Stimulated activated CD4-positive, alpha-beta T cell treated with anti-CD3 and anti-CD28 coated beads, Interleukin-4, amount 100 ng/mL, for 24 hours (primary cell): ENCODE measurements around the gene TMIGD2.
"Not testable (repeated sequence)": the region's sequence is repeated elsewhere in the genome, so short reads cannot be mapped to it uniquely, and the experiment has no call there.

Source experiments
- DNase-seq: peaks from one replicate; pipeline ENCODE4 v3.0.0-alpha.2; 2020

The TMIGD2 gene

DNA sequence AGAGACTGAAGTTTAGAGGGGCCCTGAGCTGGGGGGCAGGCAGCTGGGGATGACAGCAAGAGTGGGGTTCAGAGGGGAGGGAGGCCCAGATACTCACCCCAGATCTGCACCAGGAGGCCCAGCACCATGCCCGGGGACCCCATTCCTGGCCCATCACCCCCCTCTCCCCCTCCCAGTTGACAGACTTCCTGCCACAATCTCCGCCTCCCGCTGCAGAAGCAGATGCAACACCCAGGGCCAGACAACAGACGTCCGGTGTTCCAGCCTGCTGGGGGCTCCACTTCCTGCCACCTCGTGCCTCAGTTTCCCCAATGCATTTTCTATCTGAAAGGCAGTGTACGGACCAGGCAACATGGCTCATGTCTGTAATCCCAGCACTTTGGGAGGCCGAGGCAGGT lies at the start of gene TMIGD2:
Gene TMIGD2, minus strand, starts transcription at position 147 of the 398 bp plus-strand sequence. Its CDS starts 4 bp downstream, at position 143.
- DNase-seq, result no peak

GRCh38 chr19:4350726-4351125 lies 48.5 kb upstream of the TMIGD2 start:
- no peak for DNase-seq

DNA sequence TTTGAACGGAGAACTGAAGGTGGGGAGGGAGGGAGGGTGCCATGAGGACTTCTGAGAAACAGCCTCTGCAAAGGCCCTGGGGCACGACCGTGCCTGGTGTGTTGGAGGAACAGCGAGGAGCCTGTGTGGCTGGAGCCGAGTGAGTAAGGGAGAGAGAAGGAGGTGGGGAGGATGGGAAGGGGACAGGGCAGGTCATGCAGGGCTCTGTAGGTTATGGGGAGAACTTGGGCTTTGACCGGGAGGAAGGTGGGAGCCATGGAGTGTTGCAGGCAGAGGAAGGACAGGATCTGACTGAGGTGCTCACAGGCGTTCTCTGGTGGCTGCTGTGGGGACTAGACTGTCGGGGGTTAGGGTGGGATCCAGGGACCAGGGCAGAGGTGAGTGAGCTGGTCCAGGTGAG lies 47.9 kb upstream of the TMIGD2 start:
- DNase-seq, result no peak

DNA sequence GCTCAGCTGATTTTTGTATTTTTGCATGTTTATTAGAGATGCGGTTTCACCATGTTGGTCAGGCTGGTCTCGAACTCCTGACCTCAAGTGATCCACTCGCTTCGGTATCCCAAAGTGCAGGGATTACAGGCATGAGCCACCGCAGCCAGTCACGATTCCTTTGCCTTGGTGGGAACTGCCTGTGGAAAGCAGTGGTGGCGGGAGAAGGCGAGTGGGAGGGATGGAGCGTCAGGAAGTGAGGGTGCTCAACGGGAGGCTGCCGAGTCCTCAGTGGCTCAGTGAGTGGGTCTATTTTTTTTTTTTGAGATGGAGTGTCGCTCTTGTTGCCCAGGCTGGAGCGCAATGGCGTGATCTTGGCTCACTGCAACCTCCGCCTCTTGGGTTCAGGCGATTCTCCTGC lies 47.0 kb upstream of the TMIGD2 start:
- DNase-seq, result not testable (repeated sequence)

GRCh38 chr19:4347521-4347920 lies 45.3 kb upstream of the TMIGD2 start:
- no peak for DNase-seq

DNA sequence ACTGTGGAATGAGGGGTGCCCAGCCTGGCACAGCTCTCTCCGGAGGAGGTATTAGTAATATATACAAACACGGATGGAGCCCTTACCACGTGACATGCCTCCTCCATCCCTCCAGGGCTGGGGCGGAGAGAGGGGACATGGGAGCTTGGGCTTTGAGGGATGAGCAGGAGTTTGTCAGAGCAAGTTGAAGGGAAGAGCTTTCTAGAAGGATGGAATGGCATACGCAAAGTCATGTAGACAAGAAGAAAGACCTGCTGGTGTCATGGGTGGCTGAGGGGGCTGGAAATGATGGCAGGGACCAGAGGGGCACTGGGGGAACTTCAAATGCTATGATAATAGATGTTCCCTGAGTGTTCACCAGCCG lies 43.8 kb upstream of the TMIGD2 start:
- no peak for DNase-seq

- DNase-seq, result no peak
Observed at GRCh38 chr19:4345342-4346019, 43.3 kb upstream of the TMIGD2 start.

DNA sequence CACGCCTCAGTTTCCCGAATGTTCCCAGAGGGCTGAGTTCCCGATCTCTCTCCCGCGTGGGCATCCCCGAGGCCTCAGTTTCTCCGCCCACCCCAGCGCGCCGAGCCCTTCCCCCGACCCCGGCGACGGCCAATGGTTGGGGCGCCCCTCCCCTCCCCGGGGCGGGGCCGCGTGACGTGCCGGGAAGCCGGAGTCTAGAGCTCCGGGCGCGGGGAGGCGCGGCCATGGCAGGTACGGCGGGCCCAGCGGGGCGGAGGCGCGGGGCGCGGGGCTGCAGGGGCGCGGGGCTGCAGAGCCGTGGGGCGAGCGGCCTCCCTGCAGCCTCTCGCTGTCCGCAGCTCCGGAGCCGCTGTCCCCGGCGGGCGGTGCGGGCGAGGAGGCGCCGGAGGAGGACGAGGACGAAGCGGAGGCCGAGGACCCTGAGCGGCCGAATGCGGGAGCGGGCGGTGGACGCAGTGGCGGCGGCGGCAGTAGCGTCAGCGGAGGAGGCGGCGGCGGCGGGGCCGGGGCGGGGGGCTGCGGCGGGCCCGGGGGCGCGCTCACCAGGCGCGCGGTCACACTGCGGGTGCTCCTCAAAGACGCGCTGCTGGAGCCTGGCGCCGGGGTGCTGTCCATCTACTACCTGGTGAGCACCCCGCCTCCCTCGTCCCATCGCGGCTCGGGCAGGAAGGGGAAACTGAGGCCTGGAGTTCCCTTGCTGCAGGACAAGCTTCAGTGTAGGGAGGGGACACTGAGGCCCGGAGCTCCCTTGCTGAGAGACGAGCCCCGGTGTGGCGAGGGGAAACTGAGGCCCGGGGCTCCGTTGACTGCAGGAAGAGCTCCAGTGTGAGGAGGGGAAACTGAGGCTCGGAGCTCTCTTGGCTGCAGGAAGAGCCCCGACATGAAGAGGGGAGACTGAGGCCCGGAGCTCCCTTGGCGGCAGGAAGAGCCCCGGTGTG lies 41.5 kb upstream of the TMIGD2 start, which contains the start of gene MPND:
Gene MPND, plus strand, starts transcription at position 193 of the 938 bp plus-strand sequence. Its CDS starts 32 bp downstream, at position 225.
- peak; percentile 93 for DNase-seq

GRCh38 chr19:4342615-4343369 lies 40.6 kb upstream of the TMIGD2 start:
- peak; percentile 93 for DNase-seq

- no peak for DNase-seq
Observed at GRCh38 chr19:4342314-4342614, 40.1 kb upstream of the TMIGD2 start.

- DNase-seq, result peak; percentile 44
Observed at GRCh38 chr19:4338441-4339355, 36.5 kb upstream of the TMIGD2 start, which contains the start of gene STAP2. STAP2 (minus strand) TSS chr19:4338827; CDS start chr19:4338753, 74 bp downstream.

DNA sequence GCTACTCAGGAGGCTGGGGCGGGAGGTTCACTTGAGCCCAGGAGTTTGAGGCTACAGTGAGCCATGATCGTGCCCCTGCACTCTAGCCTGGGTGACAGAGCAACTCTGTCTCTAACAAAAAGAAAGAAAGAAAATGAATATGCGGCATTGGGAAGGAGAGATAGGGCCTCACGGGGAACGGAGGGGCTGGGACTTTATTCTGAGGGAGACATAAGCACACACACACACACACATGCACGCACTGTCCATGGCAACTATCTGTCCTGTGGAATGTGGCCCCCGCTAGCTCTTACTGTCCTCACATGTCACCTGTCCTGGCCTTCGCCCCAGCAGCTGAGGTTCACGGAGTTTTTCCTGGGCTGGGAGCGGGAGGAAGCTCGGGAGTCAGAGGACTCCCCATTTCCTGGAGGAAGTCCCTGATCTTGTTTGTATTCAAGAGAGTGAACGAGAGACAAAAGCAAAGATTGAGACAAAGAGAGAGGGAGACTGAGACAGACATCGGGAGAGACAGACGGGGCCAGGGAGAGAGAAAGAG lies 35.8 kb upstream of the TMIGD2 start:
- no peak for DNase-seq

GRCh38 chr19:4334929-4335570 lies 32.9 kb upstream of the TMIGD2 start:
- no peak for DNase-seq

- DNase-seq, result no peak
Observed at GRCh38 chr19:4329858-4330257, 27.7 kb upstream of the TMIGD2 start.

DNA sequence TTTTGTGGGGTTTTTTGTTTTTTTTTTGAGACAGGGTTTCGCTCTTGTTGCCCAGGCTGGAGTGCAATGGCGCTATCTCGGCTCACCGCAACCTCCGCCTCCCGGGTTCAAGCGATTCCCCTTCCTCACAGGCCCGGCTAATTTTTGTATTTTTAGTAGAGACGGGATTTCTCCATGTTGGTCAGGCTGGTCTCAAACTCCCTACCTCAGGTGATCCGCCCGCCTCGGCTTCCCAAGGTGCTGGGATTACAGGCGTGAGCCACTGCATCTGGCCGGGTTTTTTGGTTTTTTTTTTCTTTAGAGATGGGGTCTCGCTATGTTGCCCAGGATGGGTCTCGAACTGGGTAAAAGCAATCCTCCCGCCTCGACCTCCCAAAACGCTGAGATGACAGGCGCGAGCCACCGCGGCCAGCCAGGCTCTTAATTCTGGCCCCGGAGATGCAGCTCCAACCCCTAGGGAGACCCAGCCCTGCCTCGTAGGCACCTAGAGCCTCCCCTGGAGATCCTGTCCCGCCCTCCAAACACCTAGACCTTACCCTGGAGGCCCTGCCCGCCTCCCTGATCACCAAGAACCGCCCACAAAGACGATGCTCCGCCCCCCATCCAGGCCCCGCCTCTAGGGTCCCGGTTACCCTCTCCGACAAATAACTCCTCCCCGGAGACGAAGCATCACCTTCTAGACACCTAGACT lies 26.9 kb upstream of the TMIGD2 start:
- peak; percentile 34 for DNase-seq

DNA sequence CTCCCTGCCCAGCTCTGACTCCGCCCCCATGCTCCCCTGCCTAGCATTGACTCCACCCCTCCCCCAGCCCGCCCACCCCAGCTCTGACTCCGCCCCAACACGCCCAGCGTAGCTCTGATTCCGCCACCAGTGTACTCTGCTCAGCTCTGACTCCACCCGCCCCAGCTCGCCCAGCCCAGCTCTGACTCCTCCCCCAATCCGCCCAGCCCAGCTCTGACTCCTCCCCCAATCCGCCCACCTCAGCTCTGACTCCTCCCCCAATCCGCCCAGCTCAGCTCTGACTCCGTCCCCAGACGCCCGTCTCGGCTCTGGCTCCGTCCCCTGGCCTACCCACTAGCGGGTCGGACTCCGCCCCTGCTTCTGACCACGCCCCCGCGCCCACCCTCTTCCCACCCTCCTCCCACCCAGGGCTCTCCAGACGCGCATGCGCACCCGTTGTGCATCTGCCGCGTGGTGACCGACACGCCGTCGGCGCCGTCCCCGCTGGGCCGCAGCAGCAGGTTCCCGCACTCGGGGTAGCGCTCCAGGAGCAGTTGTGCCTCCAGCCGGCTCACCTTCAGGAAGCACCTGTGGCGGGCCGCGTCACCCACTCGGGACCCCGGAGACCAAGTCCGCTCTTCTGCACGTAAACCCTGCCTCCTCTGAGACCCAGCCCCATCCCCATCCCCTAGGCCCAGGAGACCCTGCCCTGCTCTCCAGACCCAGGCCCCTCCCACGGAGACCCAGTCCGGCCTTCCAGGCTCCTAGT lies 26.2 kb upstream of the TMIGD2 start:
- peak; percentile 92 for DNase-seq

DNA sequence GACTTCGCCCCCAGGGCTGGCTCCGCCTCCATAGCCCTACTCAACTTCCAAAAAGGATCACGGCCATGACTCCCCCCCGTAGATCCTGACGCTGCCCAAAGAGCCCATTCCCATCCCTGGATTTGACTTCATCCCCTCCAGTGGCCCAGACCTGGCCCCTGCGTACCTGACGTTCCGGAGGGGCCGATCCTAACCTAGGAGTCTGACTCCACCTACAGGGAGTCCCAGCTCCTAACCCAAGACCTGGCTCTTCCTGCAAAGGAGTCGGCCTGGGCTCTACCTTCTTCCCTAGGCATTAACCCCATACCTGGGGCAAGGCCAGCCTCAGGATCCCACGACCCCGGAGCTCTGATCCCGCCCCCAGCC lies 25.7 kb upstream of the TMIGD2 start:
- no peak for DNase-seq

GRCh38 chr19:4327252-4327876 lies 25.2 kb upstream of the TMIGD2 start:
- DNase-seq, result peak; percentile 65

DNA sequence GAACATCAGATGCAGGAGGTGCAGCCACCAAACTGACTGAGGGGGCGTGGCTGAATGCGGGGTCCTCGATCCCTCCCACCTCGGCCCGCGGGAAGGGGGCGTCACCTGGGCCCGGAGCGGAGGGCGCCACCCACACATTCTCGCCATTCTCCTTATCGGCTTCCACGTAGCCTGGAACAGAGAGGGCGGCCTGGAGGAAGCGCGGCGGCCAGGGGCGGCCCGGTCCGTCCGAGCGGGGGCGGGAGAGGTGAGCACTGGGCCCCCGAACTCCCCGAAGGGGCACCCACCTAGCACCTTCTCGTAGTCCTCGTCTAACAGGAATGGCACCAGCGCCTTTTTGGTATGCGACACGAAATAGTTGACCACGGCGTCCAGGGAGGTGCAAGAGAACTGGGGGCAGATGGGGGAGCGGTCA lies 24.7 kb upstream of the TMIGD2 start:
- DNase-seq, result no peak
